Measurements from ENCODE around the gene KRTAP5-2.

Gene KRTAP5-2

GRCh38 chr11:1563697-1564534 is 34.2 kb downstream of the KRTAP5-2 start:
- Histone ChIP-seq H3K4me3 (ENCODE audit: insufficient read length, low read depth) (no peak overlapping the region), H3K9me3 (ENCODE audit: insufficient read depth, low read length) (no peaks in the 10 kb centered on the region), H3K36me3 (ENCODE audit: insufficient read depth, insufficient read length, low read length) (peaks cover 64% of the 10 kb centered on the region), H3K27me3 (ENCODE audit: insufficient read depth, insufficient read length) (peaks cover 5% of the 10 kb centered on the region), H3K9ac (ENCODE audit: insufficient read length, low read depth) (peak overlapping the region; percentile 43), H3K4me1 (ENCODE audit: insufficient read depth, insufficient read length) (peaks cover 60% of the 10 kb centered on the region)
- no peak for DNase-seq (ENCODE audit: low read depth, low spot score)
- TF ChIP-seq YY1 (IDR thresholded peaks at IDR 0.05; ENCODE audit: insufficient read depth, insufficient read length) = no peak
- no peak for TF ChIP-seq ZNF274 (IDR thresholded peaks at IDR 0.05; ENCODE audit: low read depth, low read length)
- no peak for TF ChIP-seq SUZ12 (IDR thresholded peaks at IDR 0.05; ENCODE audit: extremely low read depth, insufficient read depth, insufficient read length)

- Histone ChIP-seq H3K27me3 (ENCODE audit: insufficient read depth, insufficient read length) (peaks cover 5% of the 10 kb centered on the region), H3K9ac (ENCODE audit: insufficient read length, low read depth) (peak overlapping the region; percentile 32), H3K4me3 (ENCODE audit: insufficient read length, low read depth) (no peak overlapping the region), H3K36me3 (ENCODE audit: insufficient read depth, insufficient read length, low read length) (peaks cover 65% of the 10 kb centered on the region), H3K4me1 (ENCODE audit: insufficient read depth, insufficient read length) (peaks cover 57% of the 10 kb centered on the region), H3K9me3 (ENCODE audit: insufficient read depth, low read length) (no peaks in the 10 kb centered on the region)
- DNase-seq (ENCODE audit: low read depth, low spot score) = no peak
- no peak for TF ChIP-seq YY1 (IDR thresholded peaks at IDR 0.05; ENCODE audit: insufficient read depth, insufficient read length)
- no peak for TF ChIP-seq SUZ12 (IDR thresholded peaks at IDR 0.05; ENCODE audit: extremely low read depth, insufficient read depth, insufficient read length)
- no peak for TF ChIP-seq ZNF274 (IDR thresholded peaks at IDR 0.05; ENCODE audit: low read depth, low read length)
Measured at GRCh38 chr11:1563149-1563638, 34.9 kb downstream of the KRTAP5-2 start.

- H3K4me3 ChIP-seq (ENCODE audit: insufficient read length, low read depth) = no peak overlapping the region
- H3K36me3 ChIP-seq (ENCODE audit: insufficient read depth, insufficient read length, low read length) = peaks cover 68% of the 10 kb centered on the region
- no peak overlapping the region for H3K9ac ChIP-seq (ENCODE audit: insufficient read length, low read depth)
- DNase-seq (ENCODE audit: low read depth, low spot score) = no peak
- H3K9me3 ChIP-seq (ENCODE audit: insufficient read depth, low read length) = no peaks in the 10 kb centered on the region
- TF ChIP-seq ZNF274 (IDR thresholded peaks at IDR 0.05; ENCODE audit: low read depth, low read length) = no peak
- H3K27me3 ChIP-seq (ENCODE audit: insufficient read depth, insufficient read length) = peaks cover 5% of the 10 kb centered on the region
- peaks cover 55% of the 10 kb centered on the region for H3K4me1 ChIP-seq (ENCODE audit: insufficient read depth, insufficient read length)
Measured at GRCh38 chr11:1562469-1563148, 35.5 kb downstream of the KRTAP5-2 start.

GRCh38 chr11:1561955-1562354 is 36.1 kb downstream of the KRTAP5-2 start:
- Histone ChIP-seq H3K9me3 (ENCODE audit: insufficient read depth, low read length) (no peaks in the 10 kb centered on the region), H3K4me3 (ENCODE audit: insufficient read length, low read depth) (no peak overlapping the region), H3K27me3 (ENCODE audit: insufficient read depth, insufficient read length) (peaks cover 5% of the 10 kb centered on the region), H3K36me3 (ENCODE audit: insufficient read depth, insufficient read length, low read length) (peaks cover 74% of the 10 kb centered on the region), H3K4me1 (ENCODE audit: insufficient read depth, insufficient read length) (peaks cover 55% of the 10 kb centered on the region), H3K9ac (ENCODE audit: insufficient read length, low read depth) (no peak overlapping the region)
- DNase-seq (ENCODE audit: low read depth, low spot score) = no peak
- TF ChIP-seq ZNF274 (IDR thresholded peaks at IDR 0.05; ENCODE audit: low read depth, low read length) (no peak), SUZ12 (IDR thresholded peaks at IDR 0.05; ENCODE audit: extremely low read depth, insufficient read depth, insufficient read length) (no peak), YY1 (IDR thresholded peaks at IDR 0.05; ENCODE audit: insufficient read depth, insufficient read length) (no peak)

GRCh38 chr11:1561266-1561665 is 36.8 kb downstream of the KRTAP5-2 start:
- DNase-seq (ENCODE audit: low read depth, low spot score) = no peak
- H3K9ac ChIP-seq (ENCODE audit: insufficient read length, low read depth) = no peak overlapping the region
- H3K4me1 ChIP-seq (ENCODE audit: insufficient read depth, insufficient read length) = peaks cover 53% of the 10 kb centered on the region
- no peak overlapping the region for H3K4me3 ChIP-seq (ENCODE audit: insufficient read length, low read depth)
- no peaks in the 10 kb centered on the region for H3K9me3 ChIP-seq (ENCODE audit: insufficient read depth, low read length)
- TF ChIP-seq ZNF274 (IDR thresholded peaks at IDR 0.05; ENCODE audit: low read depth, low read length) (no peak), YY1 (IDR thresholded peaks at IDR 0.05; ENCODE audit: insufficient read depth, insufficient read length) (no peak), SUZ12 (IDR thresholded peaks at IDR 0.05; ENCODE audit: extremely low read depth, insufficient read depth, insufficient read length) (no peak)
- peaks cover 74% of the 10 kb centered on the region for H3K36me3 ChIP-seq (ENCODE audit: insufficient read depth, insufficient read length, low read length)
- H3K27me3 ChIP-seq (ENCODE audit: insufficient read depth, insufficient read length) = peaks cover 5% of the 10 kb centered on the region

GRCh38 chr11:1560649-1561251 is 37.3 kb downstream of the KRTAP5-2 start:
- peak overlapping the region; percentile 50 for H3K9ac ChIP-seq (ENCODE audit: insufficient read length, low read depth)
- peaks cover 50% of the 10 kb centered on the region for H3K4me1 ChIP-seq (ENCODE audit: insufficient read depth, insufficient read length)
- H3K9me3 ChIP-seq (ENCODE audit: insufficient read depth, low read length) = no peaks in the 10 kb centered on the region
- no peak for TF ChIP-seq ZNF274 (IDR thresholded peaks at IDR 0.05; ENCODE audit: low read depth, low read length)
- TF ChIP-seq SUZ12 (IDR thresholded peaks at IDR 0.05; ENCODE audit: extremely low read depth, insufficient read depth, insufficient read length) = no peak
- DNase-seq (ENCODE audit: low read depth, low spot score) = no peak
- peaks cover 75% of the 10 kb centered on the region for H3K36me3 ChIP-seq (ENCODE audit: insufficient read depth, insufficient read length, low read length)
- H3K4me3 ChIP-seq (ENCODE audit: insufficient read length, low read depth) = no peak overlapping the region
- peaks cover 5% of the 10 kb centered on the region for H3K27me3 ChIP-seq (ENCODE audit: insufficient read depth, insufficient read length)

All from NT2/D1 (cell line).